ENCODE measurements around the gene SPACDR.

The SPACDR gene

DNA sequence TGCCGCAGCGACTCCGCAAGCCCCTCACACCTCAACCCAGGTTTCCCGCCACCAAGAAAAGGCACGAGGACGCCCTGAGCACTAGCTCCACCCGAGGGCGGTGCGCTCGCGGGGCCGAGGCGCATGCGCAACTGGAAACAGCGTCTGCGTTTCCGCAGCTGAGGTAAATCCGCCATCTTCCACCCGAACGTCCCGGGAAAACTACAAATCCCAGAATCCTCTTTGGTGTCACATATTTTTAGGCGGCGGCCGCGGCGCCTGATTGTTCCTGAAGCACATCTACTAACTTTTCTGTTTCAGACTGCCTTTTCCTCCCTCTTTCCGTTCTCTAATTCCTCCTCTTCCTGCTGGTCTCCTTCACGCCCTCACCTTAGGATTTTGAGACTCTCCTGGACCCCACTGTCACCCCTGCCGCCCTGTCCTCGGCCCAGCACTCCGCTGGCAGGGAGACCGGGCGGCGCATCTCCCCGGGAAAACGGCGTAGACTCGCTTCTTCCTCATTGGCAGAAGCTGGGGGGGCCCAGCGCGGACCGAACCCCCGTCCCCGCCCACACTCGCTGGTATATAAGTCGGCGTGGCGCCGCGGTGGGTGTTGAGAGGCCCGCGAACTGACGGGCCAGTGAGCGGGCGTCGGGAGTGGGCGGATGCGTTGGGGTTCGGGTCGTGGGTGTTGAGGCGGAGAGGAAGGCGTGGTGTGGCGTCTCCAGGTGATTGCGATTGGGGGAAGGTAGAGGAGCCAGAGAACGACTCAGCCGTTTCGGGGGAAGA lies 35.7 kb downstream of the SPACDR start, which contains the start of gene ZCWPW1:
Gene ZCWPW1, minus strand, starts transcription at position 505 of the 768 bp plus-strand sequence. CDS start 8,054 bp downstream, outside the sequence.
- peak; percentile 92 for DNase-seq (ENCODE audit: extremely low spot score)
- ChIA-PET POLR2A (interaction anchor here (0.7 to 1.7 kb wide), 17 partner anchors 8 to 1870 kb away, joined by 3 to 4 read pairs (median 3); partner anchors contain the start of genes MCM7, POP7, PPP1R35 and TRIM4), CTCF (interaction anchor here (0.9 to 2.3 kb wide), 5 partner anchors 20 to 257 kb away, joined by 3 to 5 read pairs (median 3); no protein-coding TSS in a partner anchor)
- TF ChIP-seq, protein P1, sequence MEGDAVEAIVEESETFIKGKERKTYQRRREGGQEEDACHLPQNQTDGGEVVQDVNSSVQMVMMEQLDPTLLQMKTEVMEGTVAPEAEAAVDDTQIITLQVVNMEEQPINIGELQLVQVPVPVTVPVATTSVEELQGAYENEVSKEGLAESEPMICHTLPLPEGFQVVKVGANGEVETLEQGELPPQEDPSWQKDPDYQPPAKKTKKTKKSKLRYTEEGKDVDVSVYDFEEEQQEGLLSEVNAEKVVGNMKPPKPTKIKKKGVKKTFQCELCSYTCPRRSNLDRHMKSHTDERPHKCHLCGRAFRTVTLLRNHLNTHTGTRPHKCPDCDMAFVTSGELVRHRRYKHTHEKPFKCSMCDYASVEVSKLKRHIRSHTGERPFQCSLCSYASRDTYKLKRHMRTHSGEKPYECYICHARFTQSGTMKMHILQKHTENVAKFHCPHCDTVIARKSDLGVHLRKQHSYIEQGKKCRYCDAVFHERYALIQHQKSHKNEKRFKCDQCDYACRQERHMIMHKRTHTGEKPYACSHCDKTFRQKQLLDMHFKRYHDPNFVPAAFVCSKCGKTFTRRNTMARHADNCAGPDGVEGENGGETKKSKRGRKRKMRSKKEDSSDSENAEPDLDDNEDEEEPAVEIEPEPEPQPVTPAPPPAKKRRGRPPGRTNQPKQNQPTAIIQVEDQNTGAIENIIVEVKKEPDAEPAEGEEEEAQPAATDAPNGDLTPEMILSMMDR (IDR thresholded peaks at IDR 0.05; ENCODE audit: control extremely low read depth, extremely low read depth, low read depth, missing control alignments) = no peak

DNA sequence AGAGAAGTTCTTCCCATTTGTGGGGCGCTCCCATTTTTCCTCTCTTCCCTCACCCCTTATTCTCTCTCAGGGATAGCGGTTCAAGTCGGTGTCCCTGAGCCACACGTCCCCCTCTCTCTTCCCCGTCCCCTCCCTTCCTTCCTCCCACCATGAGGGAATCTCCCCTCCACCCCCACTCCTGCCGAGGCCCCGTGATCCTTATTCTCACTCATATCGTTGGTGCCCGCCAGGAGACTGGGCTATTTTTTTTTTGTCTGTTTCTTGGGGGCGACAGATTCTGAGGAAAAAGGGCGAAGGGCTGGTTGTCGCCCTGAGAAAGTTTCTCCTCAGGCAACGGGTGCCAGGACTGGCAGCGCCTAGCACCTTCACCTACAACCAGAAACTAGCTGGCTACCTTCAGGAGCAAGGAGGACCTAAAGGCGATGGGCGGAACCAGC lies 36.3 kb downstream of the SPACDR start:
- POLR2A ChIA-PET = interaction anchor here (0.7 to 1.4 kb wide), 9 partner anchors 9 to 1870 kb away, joined by 3 to 4 read pairs (median 3); partner anchors contain the start of genes PPP1R35 and UFSP1
- CTCF ChIA-PET = interaction anchor here (1.4 kb wide), 1 partner anchor 256 kb away, joined by 3 read pairs; no protein-coding TSS in a partner anchor
- TF ChIP-seq, protein P1 (IDR thresholded peaks at IDR 0.05; ENCODE audit: control extremely low read depth, extremely low read depth, low read depth, missing control alignments) = no peak
- DNase-seq (ENCODE audit: extremely low spot score) = no peak

DNA sequence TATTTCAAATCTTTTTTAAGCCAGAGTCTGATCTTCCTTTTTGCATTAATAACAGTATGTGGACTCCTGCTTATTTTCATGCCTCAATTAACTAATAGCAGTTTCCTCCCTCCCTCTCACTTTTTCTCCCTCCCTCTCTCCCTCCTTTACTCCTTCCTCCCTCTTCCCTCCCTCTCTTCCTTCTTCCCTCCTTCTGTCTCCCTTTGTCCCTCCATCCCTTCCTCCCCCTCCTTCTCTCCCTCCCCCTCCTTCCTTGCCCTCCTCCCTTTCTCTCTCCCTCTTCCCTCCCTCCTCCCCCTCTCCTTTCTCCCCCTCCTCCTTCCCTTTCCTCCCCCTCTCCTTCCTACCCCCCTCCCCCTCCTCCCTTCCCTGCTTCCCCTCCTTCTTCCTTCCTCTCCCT lies 37.5 kb downstream of the SPACDR start:
- DNase-seq (ENCODE audit: extremely low spot score) = no peak
- ChIA-PET POLR2A (no interaction called here), CTCF (no interaction called here)
- TF ChIP-seq, protein P1 (IDR thresholded peaks at IDR 0.05; ENCODE audit: control extremely low read depth, extremely low read depth, low read depth, missing control alignments) = no peak

DNA sequence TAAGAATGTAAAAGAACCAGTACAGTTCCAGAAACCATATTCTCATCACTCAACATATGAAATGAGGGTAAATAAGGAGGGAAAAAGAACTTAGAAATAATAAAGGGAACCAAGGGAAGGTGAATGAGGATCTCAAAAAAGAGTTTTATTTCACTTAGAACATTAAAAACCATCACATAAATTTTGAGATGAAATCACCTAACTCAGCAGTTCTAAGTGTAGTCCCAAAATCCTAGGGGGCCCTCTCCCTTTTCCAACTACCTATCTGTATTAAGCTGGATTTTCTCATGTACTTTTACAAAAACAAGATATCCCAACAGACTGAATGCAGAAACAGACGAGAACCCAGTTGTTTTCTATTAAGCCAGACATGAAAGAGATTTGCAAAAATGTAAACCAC lies 38.7 kb downstream of the SPACDR start:
- CTCF ChIA-PET = interaction anchor here (0.9 kb wide), 1 partner anchor 81 kb away, joined by 3 read pairs; no protein-coding TSS in a partner anchor
- POLR2A ChIA-PET = no interaction called here
- TF ChIP-seq, protein P1 (IDR thresholded peaks at IDR 0.05; ENCODE audit: control extremely low read depth, extremely low read depth, low read depth, missing control alignments) = no peak
- DNase-seq (ENCODE audit: extremely low spot score) = no peak

DNA sequence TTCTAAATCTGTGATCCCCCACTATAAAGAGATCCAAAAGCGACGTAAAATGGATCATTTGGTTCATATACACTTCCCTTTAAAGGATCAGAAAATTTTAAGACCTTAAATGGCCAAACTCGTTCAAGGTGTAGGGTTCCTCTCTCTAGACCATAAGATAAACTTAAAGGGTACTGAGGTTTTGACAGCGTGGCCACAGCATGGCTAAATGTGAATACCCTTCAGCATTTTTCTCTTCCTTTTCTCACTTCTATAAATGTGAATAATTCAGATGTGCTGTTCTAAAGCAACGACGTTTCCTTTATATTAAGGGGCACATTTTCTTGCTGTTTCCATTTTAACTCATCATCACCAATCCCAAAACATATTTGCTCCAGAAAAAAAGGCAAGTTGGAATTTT lies 40.7 kb downstream of the SPACDR start:
- CTCF ChIA-PET = interaction anchor here (1.6 to 5.5 kb wide), 2 partner anchors 10 to 16 kb away, joined by 8 to 44 read pairs; no protein-coding TSS in a partner anchor
- peak; percentile 22 for DNase-seq (ENCODE audit: extremely low spot score)
- TF ChIP-seq, protein P1 (IDR thresholded peaks at IDR 0.05; ENCODE audit: control extremely low read depth, extremely low read depth, low read depth, missing control alignments) = no peak
- POLR2A ChIA-PET = no interaction called here

DNA sequence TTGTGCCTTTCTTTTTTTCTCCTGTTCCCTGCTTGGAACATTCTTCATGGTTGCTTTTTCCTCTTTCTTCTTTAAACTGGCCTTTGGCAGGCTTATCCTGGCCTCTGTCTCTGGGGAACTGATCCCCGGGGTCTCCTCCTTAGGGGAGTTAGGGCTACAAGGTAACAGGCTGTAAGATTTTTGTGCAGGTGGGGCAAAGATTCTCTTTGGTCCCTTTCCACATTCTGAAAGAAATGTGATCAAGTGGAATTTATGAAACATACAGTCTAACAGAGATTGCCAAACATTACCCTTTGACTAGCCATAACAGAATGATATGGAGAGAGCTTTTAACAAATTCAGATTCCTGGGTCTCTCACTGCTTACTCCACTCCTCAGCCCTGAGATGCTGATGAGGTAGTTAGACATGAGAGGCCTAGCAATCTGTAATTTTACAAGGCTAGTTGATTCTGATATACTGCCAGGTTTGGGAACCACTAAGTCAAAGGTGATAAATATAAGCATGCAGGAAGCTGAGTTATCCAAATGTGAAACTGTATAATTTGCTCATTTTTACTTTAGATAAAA lies 44.3 kb downstream of the SPACDR start:
- TF ChIP-seq, protein P1 (IDR thresholded peaks at IDR 0.05; ENCODE audit: control extremely low read depth, extremely low read depth, low read depth, missing control alignments) = no peak
- DNase-seq (ENCODE audit: extremely low spot score) = no peak
- POLR2A ChIA-PET = no interaction called here
- CTCF ChIA-PET = interaction anchor here (1.2 to 5.5 kb wide), 2 partner anchors 12 to 31 kb away, joined by 3 to 44 read pairs; no protein-coding TSS in a partner anchor

All from GM10248 (cell line).